Activated CD8-positive, alpha-beta T cell treated with anti-CD3 and anti-CD28 coated beads for 36 hours (primary cell): ENCODE data around the gene APOC4. TPM values are rescaled to one million over a fixed set of nuclear protein-coding genes. Genes with fewer than 3 reads are reported as not detected.
"Not testable (repeated sequence)": the region's sequence is repeated elsewhere in the genome, so short reads cannot be mapped to it uniquely, and the experiment has no call there.

Source experiments
- ATAC-seq: fragments of 200-7000 bp; cut with Tn5 transposase; one replicate; pipeline ENCODE4 v1.10.0; 2021; ENCODE audit warnings: mild to moderate bottlenecking, moderate library complexity
- CTCF ChIA-PET: fragments of 350-600 bp; sonication (Branson Sonifier 250); formaldehyde crosslinking; loops from one replicate; lab custom pipeline; 2021; ENCODE audit warnings: antibody characterized with exemption; lab: Charles Lee
- POLR2A ChIA-PET: fragments of 350-600 bp; sonication (Branson Sonifier 250); formaldehyde crosslinking; loops from one replicate; lab custom pipeline; 2021; ENCODE audit warnings: antibody characterized with exemption; lab: Charles Lee
- DNase-seq: peaks from one replicate; pipeline ENCODE4 v3.0.0-alpha.2; 2020
- H3K27ac Mint-ChIP-seq: one replicate; pipeline ENCODE4 v1.8.0; 2021; ENCODE audit warnings: mild to moderate bottlenecking, mixed read lengths
- H3K27me3 Mint-ChIP-seq: one replicate; pipeline ENCODE4 v1.8.0; 2021; ENCODE audit warnings: mixed read lengths
- H3K36me3 Mint-ChIP-seq: one replicate; pipeline ENCODE4 v1.8.0; 2021; ENCODE audit warnings: low read depth, mixed read lengths
- H3K4me1 Mint-ChIP-seq: one replicate; pipeline ENCODE4 v1.8.0; 2021; ENCODE audit warnings: low read depth, mixed read lengths
- H3K4me3 Mint-ChIP-seq: one replicate; pipeline ENCODE4 v1.8.0; 2021; ENCODE audit warnings: mild to moderate bottlenecking, moderate library complexity, mixed read lengths
- H3K9me3 Mint-ChIP-seq: one replicate; pipeline ENCODE4 v1.8.0; 2021; ENCODE audit warnings: mixed read lengths
- CTCF ChIP-seq: fragments of 200-600 bp; IDR thresholded peaks from one replicate; pipeline ENCODE4 v1.8.0; 2022; ENCODE audit warnings: antibody characterized with exemption, mild to moderate bottlenecking
- intact Hi-C: fragments of 100-400 bp; cut with micrococcal nuclease; formaldehyde crosslinking; loops from one replicate; pipeline ENCODE4 v1.10.0; 2022
- total RNA-seq, 2 experiments: library from RNA; stranded (reverse); gene quantifications; one replicate each; pipeline ENCODE4 v1.2.3, GENCODE V29; 2021

Gene APOC4
- total RNA-seq, 2 experiments from 2014 or later, result not detected

GRCh38 chr19:44924243-44924725 is 17.8 kb upstream of the APOC4 start:
- H3K27ac Mint-ChIP-seq, result no peak overlapping the region
- intact Hi-C loops, result no loop called here
- TF ChIP-seq CTCF, result no peak
- no peak overlapping the region for H3K4me3 Mint-ChIP-seq
- no peak for DNase-seq
- H3K36me3 Mint-ChIP-seq, result no peaks in the 10 kb centered on the region
- peaks cover 15% of the 10 kb centered on the region for H3K27me3 Mint-ChIP-seq
- POLR2A ChIA-PET, result interaction anchor here (0.6 kb wide), 1 partner anchor 59 kb away, joined by 3 read pairs; no protein-coding TSS in a partner anchor
- CTCF ChIA-PET, result no interaction called here
- ATAC-seq, result no peak
- H3K4me1 Mint-ChIP-seq, result no peaks in the 10 kb centered on the region
- H3K9me3 Mint-ChIP-seq, result no peaks in the 10 kb centered on the region

GRCh38 chr19:44925114-44925891 is 16.7 kb upstream of the APOC4 start:
- POLR2A ChIA-PET, result interaction anchor here (1.5 kb wide), 1 partner anchor 9 kb away, joined by 3 read pairs; no protein-coding TSS in a partner anchor
- no peak for DNase-seq
- H3K36me3 Mint-ChIP-seq, result no peaks in the 10 kb centered on the region

GRCh38 chr19:44926245-44927077 is 15.6 kb upstream of the APOC4 start:
- POLR2A ChIA-PET, result interaction anchor here (1.5 kb wide), 1 partner anchor 10 kb away, joined by 3 read pairs; no protein-coding TSS in a partner anchor
- H3K4me1 Mint-ChIP-seq, H3K4me3 Mint-ChIP-seq, intact Hi-C loops, CTCF ChIA-PET, H3K27ac Mint-ChIP-seq, H3K9me3 Mint-ChIP-seq, H3K36me3 Mint-ChIP-seq, DNase-seq: not testable (repeated sequence)
- peaks cover 15% of the 10 kb centered on the region for H3K27me3 Mint-ChIP-seq
- peak; percentile 7 for ATAC-seq

More at GRCh38 chr19:44925114-44925891, 16.7 kb upstream of the APOC4 start:
- Mint-ChIP-seq H3K4me3 (no peak overlapping the region), H3K27ac (no peak overlapping the region), H3K27me3 (peaks cover 15% of the 10 kb centered on the region), H3K9me3 (no peaks in the 10 kb centered on the region), H3K4me1 (no peaks in the 10 kb centered on the region)
- CTCF ChIA-PET, result no interaction called here
- intact Hi-C loops, result no loop called here
- TF ChIP-seq CTCF, result no peak
- no peak for ATAC-seq

- intact Hi-C loops, result no loop called here
- Mint-ChIP-seq H3K27me3 (peaks cover 15% of the 10 kb centered on the region), H3K4me3 (no peak overlapping the region), H3K4me1 (no peaks in the 10 kb centered on the region), H3K27ac (no peak overlapping the region), H3K9me3 (no peaks in the 10 kb centered on the region), H3K36me3 (no peaks in the 10 kb centered on the region)
- ChIA-PET CTCF (no interaction called here), POLR2A (no interaction called here)
- no peak for TF ChIP-seq CTCF
- DNase-seq (no peak), ATAC-seq (no peak)
Observed at GRCh38 chr19:44927746-44928145, 14.3 kb upstream of the APOC4 start.

- H3K27me3 Mint-ChIP-seq, result peaks cover 15% of the 10 kb centered on the region
- no peak overlapping the region for H3K4me3 Mint-ChIP-seq
- H3K27ac Mint-ChIP-seq, result no peak overlapping the region
- DNase-seq, result no peak
- CTCF ChIA-PET, result no interaction called here
- no peaks in the 10 kb centered on the region for H3K4me1 Mint-ChIP-seq
- no peaks in the 10 kb centered on the region for H3K36me3 Mint-ChIP-seq
- TF ChIP-seq CTCF, result no peak
- ATAC-seq, result no peak
- no peaks in the 10 kb centered on the region for H3K9me3 Mint-ChIP-seq
- intact Hi-C loops, result no loop called here
- POLR2A ChIA-PET, result no interaction called here
Observed at GRCh38 chr19:44930088-44930487, 11.9 kb upstream of the APOC4 start.
